Activated CD8-positive, alpha-beta T cell treated with anti-CD3 and anti-CD28 coated beads for 36 hours (primary cell): ENCODE data around the gene CAV3. TPM values are rescaled to one million over a fixed set of nuclear protein-coding genes. Genes with fewer than 3 reads are reported as not detected.

Experiments
- ATAC-seq: fragments of 200-7000 bp; cut with Tn5 transposase; one replicate; pipeline ENCODE4 v1.10.0; 2021; ENCODE audit warnings: mild to moderate bottlenecking, moderate library complexity
- CTCF ChIA-PET: fragments of 350-600 bp; sonication (Branson Sonifier 250); formaldehyde crosslinking; loops from one replicate; lab custom pipeline; 2021; ENCODE audit warnings: antibody characterized with exemption; lab: Charles Lee
- POLR2A ChIA-PET: fragments of 350-600 bp; sonication (Branson Sonifier 250); formaldehyde crosslinking; loops from one replicate; lab custom pipeline; 2021; ENCODE audit warnings: antibody characterized with exemption; lab: Charles Lee
- DNase-seq: peaks from one replicate; pipeline ENCODE4 v3.0.0-alpha.2; 2020
- H3K27ac Mint-ChIP-seq: one replicate; pipeline ENCODE4 v1.8.0; 2021; ENCODE audit warnings: mild to moderate bottlenecking, mixed read lengths
- H3K27me3 Mint-ChIP-seq: one replicate; pipeline ENCODE4 v1.8.0; 2021; ENCODE audit warnings: mixed read lengths
- H3K36me3 Mint-ChIP-seq: one replicate; pipeline ENCODE4 v1.8.0; 2021; ENCODE audit warnings: low read depth, mixed read lengths
- H3K4me1 Mint-ChIP-seq: one replicate; pipeline ENCODE4 v1.8.0; 2021; ENCODE audit warnings: low read depth, mixed read lengths
- H3K4me3 Mint-ChIP-seq: one replicate; pipeline ENCODE4 v1.8.0; 2021; ENCODE audit warnings: mild to moderate bottlenecking, moderate library complexity, mixed read lengths
- H3K9me3 Mint-ChIP-seq: one replicate; pipeline ENCODE4 v1.8.0; 2021; ENCODE audit warnings: mixed read lengths
- CTCF ChIP-seq: fragments of 200-600 bp; IDR thresholded peaks from one replicate; pipeline ENCODE4 v1.8.0; 2022; ENCODE audit warnings: antibody characterized with exemption, mild to moderate bottlenecking
- intact Hi-C: fragments of 100-400 bp; cut with micrococcal nuclease; formaldehyde crosslinking; loops from one replicate; pipeline ENCODE4 v1.10.0; 2022
- total RNA-seq, 2 experiments: library from RNA; stranded (reverse); gene quantifications; one replicate each; pipeline ENCODE4 v1.2.3, GENCODE V29; 2021

The CAV3 gene
- total RNA-seq, 2 experiments from 2014 or later = not detected

- TF ChIP-seq CTCF = no peak
- Mint-ChIP-seq H3K27me3 (no peaks in the 10 kb centered on the region), H3K9me3 (no peaks in the 10 kb centered on the region), H3K4me3 (no peak overlapping the region), H3K4me1 (no peaks in the 10 kb centered on the region), H3K36me3 (no peaks in the 10 kb centered on the region), H3K27ac (no peak overlapping the region)
- intact Hi-C loops = no loop called here
- ChIA-PET POLR2A (no interaction called here), CTCF (no interaction called here)
- ATAC-seq (no peak), DNase-seq (no peak)
Observed at GRCh38 chr3:8730656-8731055, 2.9 kb upstream of the CAV3 start.

- H3K4me3 Mint-ChIP-seq = no peak overlapping the region
- ATAC-seq (no peak), DNase-seq (no peak)
- POLR2A ChIA-PET = no interaction called here
- TF ChIP-seq CTCF = no peak
- H3K36me3 Mint-ChIP-seq = no peaks in the 10 kb centered on the region
- no peaks in the 10 kb centered on the region for H3K27me3 Mint-ChIP-seq
- H3K9me3 Mint-ChIP-seq = no peaks in the 10 kb centered on the region
- no peak overlapping the region for H3K27ac Mint-ChIP-seq
- no peaks in the 10 kb centered on the region for H3K4me1 Mint-ChIP-seq
- CTCF ChIA-PET = interaction anchor here (1.2 kb wide), 1 partner anchor 37 kb away, joined by 3 read pairs; the partner anchor contains the start of gene OXTR
- intact Hi-C loops = no loop called here
Observed at GRCh38 chr3:8732413-8732812, 1.2 kb upstream of the CAV3 start.

GRCh38 chr3:8734137-8734878, 706 bp downstream of the CAV3 start:
- no peaks in the 10 kb centered on the region for H3K4me1 Mint-ChIP-seq
- no peak for TF ChIP-seq CTCF
- CTCF ChIA-PET = no interaction called here
- no peak overlapping the region for H3K27ac Mint-ChIP-seq
- DNase-seq (no peak), ATAC-seq (no peak)
- POLR2A ChIA-PET = no interaction called here
- intact Hi-C loops = no loop called here
- no peaks in the 10 kb centered on the region for H3K27me3 Mint-ChIP-seq
- no peak overlapping the region for H3K4me3 Mint-ChIP-seq
- H3K36me3 Mint-ChIP-seq = no peaks in the 10 kb centered on the region
- H3K9me3 Mint-ChIP-seq = no peaks in the 10 kb centered on the region

- H3K27ac Mint-ChIP-seq = no peak overlapping the region
- no peaks in the 10 kb centered on the region for H3K27me3 Mint-ChIP-seq
- no peaks in the 10 kb centered on the region for H3K9me3 Mint-ChIP-seq
- ChIA-PET CTCF (no interaction called here), POLR2A (no interaction called here)
- ATAC-seq = no peak
- H3K4me1 Mint-ChIP-seq = no peaks in the 10 kb centered on the region
- H3K36me3 Mint-ChIP-seq = no peaks in the 10 kb centered on the region
- no peak overlapping the region for H3K4me3 Mint-ChIP-seq
- TF ChIP-seq CTCF = no peak
- intact Hi-C loops = no loop called here
- DNase-seq = no peak
Observed at GRCh38 chr3:8734908-8735307, 1.3 kb downstream of the CAV3 start.

GRCh38 chr3:8736436-8736835, 2.8 kb downstream of the CAV3 start:
- no peaks in the 10 kb centered on the region for H3K9me3 Mint-ChIP-seq
- no peak for TF ChIP-seq CTCF
- ChIA-PET POLR2A (no interaction called here), CTCF (no interaction called here)
- DNase-seq = no peak
- H3K27me3 Mint-ChIP-seq = peaks cover 1% of the 10 kb centered on the region
- H3K4me1 Mint-ChIP-seq = peaks cover 2% of the 10 kb centered on the region
- H3K36me3 Mint-ChIP-seq = no peaks in the 10 kb centered on the region
- ATAC-seq = no peak
- no peak overlapping the region for H3K4me3 Mint-ChIP-seq
- intact Hi-C loops = no loop called here
- H3K27ac Mint-ChIP-seq = no peak overlapping the region
